Stimulated activated CD4-positive, alpha-beta T cell treated with anti-CD3 and anti-CD28 coated beads, Interleukin-4, amount 100 ng/mL, for 24 hours (primary cell): Measurements from ENCODE around the gene EMC9.
A peak's percentile ranks its signal among the peaks of the same experiment; 100 is the strongest.

ENCODE experiments used
- DNase-seq: peaks from one replicate; pipeline ENCODE4 v3.0.0-alpha.2; 2020

Gene EMC9, protein sequence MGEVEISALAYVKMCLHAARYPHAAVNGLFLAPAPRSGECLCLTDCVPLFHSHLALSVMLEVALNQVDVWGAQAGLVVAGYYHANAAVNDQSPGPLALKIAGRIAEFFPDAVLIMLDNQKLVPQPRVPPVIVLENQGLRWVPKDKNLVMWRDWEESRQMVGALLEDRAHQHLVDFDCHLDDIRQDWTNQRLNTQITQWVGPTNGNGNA

DNA sequence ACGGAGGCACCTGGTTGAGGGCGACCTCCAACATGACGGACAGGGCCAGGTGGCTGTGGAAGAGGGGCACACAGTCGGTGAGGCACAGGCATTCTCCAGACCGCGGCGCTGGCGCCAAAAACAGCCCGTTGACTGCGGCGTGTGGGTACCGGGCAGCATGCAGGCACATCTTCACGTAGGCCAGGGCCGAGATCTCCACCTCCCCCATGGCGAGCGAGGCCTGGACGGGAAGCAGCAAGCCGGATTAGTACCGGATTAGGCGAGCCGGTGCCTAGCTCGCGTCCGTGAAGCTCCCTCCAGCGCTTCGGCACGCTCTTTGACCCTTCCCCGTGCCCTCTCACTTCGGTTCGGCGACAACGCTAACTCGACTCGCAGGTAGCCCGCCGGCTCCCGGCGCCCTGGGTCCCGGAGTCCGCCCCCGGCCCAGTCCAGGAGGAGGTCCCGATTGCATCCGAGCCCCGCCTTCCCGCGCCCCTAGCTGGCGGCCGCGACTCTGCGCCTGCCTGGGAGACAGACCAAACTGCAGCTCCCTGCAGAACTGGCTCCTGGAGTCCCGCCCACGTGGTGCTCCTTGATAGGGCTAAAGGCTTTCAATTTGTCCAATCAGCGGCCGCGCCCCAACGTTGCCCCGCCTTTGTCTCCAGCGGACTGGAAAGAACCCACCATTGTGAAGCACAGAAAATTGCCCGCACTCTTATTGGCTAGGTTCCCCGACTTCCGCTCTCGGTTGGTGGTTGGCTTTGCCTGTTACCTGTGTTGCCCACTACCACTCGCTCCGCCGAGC lies at the start of gene EMC9:
Gene EMC9, minus strand, starts transcription at position 495 of the 784 bp plus-strand sequence. Its CDS starts 287 bp downstream, at position 208.
- DNase-seq, result peak; percentile 100

DNA sequence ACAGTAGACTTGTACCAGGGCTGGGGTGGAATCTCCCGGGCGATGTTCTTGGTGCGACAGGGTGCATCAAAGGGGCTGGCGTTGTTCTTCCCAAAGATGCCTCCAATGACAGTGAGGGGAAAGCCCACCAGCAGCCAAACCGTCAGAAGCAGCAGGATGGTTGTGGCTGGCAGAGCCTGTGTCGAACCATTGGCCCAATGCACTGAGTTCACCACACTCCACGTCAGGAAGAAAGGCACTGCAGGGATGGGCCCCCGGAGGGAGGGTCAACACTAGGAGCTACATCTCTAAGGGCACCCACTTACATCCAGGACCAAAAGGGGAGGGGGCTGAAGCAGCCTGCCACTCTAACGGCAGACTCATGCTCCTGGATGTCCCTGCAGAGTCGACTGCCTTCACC lies 49.0 kb upstream of the EMC9 start:
- DNase-seq, result no peak

DNA sequence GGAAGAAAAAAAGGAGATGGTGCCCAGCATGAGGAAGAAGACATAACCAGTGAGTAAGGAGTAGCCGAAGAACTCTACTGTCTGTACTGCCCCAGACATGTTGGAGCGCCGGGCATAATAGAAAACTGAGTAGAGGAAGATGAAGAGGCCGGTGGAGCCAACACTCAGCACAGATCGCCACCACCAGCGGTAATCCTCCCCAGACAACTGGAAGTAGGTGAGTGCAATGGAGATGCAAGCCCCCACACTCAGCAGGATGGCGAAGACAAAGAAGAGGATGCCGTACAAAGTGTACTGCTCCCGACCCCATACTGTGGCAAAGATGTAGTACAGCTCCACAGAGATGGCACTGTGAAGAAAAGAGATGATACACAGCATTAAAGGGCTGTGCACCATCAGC lies 48.1 kb upstream of the EMC9 start:
- no peak for DNase-seq

DNA sequence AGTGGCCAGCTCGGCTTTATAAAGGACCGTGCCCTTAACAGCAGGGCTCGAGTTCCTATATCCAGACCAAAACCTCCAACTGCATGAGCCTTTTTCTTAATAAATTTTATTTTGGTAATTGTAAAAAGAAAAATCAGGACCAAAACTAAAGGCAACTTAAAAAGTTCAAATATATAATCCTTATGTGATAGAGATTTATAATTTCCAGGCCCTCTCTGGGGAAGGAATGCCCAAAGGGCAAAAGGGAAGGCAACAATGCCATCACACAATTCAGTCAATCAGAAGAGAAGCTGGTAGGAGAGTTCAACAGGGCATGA lies 47.6 kb upstream of the EMC9 start:
- DNase-seq, result no peak

DNA sequence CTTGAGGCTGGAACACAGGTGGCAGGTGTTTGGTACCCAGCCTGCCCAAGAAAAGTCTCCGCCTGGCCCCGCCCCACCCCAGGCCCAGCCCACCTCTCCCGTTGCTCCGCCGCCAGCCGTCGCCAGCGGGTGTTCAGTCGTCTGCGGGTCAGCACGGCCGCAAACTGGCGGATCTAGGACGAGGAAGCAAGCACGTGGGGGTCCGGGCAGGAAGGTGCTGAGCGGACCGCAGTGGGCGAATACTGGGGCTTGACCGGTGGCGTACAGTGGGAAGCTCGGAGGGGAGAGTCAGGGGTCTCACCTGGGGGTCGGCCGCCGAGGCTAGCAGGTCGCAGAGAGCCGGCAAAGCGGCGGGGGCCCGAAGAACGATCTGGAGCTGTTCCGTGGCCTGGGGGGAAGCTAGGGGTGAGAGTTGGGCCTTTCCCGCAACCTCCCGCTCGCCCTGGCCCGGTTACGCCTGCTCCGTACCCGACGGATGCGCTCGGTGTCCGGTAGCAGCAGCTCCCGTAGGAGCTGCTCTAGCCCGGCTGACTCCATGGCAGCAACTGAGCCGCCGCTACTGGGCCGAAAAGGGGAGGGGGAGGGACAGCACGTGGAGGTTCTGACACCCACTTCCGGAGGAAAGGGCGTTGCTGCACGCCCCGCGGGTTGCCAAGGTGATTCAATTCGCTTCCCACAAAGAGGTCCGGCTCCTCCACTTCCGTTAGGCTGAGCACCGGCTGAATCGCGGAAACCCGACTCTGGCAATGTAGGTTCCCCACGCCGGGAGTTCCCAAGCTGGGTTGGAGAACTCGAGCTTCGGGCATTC lies 47.1 kb upstream of the EMC9 start, which contains the start of gene IPO4:
Gene IPO4, minus strand, starts transcription at position 566 of the 808 bp plus-strand sequence. Its CDS starts 29 bp downstream, at position 537.
- DNase-seq, result peak; percentile 97

DNA sequence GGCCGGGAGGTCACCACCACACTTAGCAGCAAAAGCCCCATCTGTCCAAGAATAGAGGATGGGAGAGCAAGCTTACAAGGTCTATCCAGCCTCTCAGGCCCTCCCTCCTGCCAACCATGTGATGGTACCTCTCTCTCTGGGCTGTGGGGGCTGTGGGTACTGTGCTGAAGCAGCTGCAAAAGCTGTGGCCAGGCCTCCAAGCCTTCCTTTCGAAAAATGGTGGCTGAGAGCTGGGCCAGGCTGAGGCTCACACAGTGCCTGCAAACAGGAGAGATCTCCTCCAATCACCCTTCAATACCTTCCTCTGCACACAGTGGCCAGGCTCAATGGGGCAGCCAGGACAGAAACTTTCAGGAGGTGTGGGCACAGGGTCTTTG lies 46.1 kb upstream of the EMC9 start:
- no peak for DNase-seq

DNA sequence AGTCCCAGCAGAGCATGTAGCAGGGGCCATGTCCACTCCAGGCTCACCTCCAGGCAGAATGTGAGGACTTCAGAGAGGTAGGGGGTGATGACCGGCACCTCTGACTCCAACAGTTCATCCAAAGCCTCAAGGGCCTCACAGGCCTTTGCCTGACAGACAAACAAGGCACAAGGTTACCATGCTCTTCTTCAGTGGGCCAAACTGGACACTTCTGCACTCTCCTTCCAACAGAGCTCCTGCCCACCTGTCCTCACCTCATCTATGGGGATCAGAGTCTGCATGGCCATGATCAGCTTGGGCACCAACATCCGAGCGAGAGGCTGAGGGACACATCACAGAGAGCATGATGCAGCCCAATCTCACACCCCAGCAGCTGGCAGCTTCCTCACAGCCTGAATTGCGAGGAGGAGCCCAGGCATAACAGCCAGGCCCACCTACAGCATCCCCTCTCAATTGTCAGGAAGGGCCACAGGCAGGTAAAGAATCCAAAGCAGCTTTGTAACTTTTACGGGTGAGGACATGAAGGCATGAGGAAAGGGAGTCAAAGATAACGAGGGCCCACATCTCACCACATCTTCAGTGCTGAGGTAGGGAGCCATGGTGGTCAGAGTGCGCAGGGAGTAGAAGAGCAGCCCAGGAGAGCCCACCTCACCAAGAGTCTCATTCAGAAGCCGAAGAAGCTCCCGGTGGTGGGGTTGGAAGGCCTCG lies 45.6 kb upstream of the EMC9 start:
- DNase-seq, result no peak

DNA sequence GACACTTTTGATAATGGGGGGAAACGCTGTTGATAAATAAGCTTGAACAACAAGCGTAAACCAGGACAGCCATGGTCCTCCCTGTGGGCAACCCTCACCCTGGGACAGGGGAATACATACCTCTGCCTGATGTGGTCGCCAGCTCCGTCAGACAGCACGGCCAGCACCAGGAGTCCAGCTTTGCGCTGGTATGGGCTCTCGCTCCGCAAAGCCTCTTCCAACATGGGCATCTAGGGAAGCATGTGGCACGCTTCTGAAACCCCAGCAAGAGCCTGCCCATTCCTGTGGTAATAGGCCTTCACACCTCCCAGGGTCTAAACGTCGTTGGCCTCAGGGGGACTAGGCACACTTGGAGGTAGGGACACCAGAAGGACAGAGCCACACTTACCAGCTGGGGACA lies 44.4 kb upstream of the EMC9 start:
- no peak for DNase-seq

DNA sequence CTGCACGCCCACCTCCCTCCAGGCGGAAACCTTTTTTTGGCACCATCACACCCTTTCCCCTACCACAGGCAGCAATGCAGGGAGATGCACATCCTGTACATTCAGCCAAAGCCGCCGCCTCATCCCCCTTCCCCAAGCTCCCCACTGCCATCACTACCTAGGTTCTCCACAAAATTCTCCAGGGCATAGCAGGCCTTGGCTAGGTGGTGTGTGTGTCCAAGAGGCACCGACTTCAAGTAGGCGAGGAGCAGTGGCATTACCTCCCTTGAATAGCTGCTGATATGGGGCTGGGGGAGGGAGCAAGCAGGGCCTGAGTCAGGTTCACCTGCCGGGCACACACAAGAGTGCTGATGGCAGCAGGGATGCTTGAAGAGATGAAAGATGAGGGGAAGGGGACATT lies 43.6 kb upstream of the EMC9 start:
- no peak for DNase-seq

DNA sequence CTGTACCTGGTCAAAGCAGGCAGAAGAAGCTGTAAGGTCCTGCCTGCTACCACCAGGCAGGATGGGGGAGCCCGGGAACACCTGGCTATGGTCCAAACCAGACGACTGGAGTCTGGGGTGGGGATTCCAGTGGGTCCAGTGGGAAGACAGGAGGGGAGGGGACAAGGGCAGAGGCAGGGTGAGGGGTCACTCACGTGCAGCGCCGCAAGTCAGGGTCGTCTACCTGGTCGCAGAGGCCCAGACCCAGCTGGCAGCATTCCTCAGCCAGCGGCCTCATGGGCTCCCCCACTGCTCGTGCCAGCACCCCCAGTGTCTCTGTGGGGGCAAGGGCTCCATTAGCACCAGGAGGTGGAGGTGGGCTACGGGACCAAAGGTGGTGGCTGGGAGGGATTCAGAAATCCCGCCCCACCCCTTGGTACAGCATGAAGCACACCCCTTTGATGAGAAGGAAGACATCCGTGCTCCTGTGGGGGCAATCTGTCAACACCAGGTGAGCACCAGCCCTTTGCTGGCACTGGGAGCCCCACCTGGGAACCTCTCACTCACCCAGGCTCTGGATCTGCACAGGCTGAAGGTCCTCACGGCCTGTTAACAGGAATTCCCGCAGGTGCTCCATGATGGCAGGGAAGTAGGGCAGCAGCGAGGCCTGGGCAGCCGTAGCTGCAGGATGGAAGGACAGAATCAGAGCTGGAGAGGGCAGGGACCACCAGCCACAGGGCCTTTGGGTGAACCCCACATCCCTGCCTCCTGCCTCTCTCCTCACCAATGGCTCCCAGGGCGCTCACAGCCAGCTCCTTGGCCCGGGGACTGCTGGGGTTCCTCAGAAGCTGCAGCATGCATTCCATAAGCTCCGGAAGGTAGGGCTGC lies 42.9 kb upstream of the EMC9 start:
- no peak for DNase-seq

DNA sequence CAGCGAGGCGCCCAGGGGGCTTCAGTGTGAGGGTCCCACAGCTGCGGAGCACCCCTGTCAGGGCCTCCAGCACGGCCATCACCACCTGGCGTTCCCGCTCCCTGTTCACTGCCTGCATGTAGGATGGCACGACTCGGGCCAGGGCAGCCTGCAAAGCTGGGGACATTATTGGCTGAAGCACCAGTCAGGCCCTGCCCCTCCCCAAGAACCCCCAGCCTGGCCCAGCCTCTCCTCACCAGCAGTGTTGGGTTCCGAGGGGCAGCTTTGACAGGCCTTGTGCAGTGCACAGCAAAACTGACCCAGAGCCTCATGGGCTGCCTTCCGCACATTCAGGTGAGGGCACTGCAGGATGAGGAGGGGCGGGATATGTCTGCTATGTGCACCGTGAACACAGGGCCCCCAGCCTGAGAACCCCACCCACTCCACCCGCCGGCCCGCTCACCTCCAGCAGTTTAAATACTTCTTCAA lies 41.7 kb upstream of the EMC9 start:
- DNase-seq, result no peak

DNA sequence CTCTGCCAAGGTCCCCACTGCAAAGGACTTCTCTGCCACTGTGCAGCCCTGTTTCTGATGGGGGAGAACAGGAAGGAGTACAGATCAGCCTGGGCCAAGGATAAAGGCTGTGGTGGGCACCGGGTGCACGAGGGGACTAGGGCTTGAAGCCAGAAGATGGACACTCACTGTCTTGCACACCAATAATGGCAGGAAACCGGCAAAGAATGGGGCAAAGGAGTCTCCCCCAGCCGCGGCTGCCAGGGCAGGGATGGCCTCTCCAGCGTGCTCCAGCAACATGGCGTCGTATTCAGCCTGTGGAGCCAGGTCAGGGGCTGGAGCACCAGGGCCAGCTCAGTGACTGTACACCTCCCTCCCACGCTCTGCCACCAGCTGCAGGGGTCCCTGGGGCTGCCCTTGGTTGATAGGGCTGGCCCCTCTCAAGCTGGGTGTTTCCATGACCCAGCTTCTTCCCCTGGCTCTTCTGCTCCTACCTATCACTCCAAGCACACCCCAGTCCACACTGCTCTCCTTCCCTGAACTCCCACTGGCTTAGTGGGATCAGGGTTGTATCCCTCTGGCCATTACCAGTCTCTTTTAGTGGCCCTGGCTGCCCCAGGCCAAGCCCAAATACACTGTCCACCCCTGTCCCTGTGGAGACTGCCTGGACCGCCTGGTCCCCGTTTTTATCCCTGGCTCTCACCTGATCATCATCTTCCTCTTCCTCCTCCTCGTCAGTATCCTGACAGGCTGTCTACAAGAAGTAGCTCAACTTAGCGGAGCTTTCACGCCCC lies 40.9 kb upstream of the EMC9 start:
- DNase-seq, result no peak

DNA sequence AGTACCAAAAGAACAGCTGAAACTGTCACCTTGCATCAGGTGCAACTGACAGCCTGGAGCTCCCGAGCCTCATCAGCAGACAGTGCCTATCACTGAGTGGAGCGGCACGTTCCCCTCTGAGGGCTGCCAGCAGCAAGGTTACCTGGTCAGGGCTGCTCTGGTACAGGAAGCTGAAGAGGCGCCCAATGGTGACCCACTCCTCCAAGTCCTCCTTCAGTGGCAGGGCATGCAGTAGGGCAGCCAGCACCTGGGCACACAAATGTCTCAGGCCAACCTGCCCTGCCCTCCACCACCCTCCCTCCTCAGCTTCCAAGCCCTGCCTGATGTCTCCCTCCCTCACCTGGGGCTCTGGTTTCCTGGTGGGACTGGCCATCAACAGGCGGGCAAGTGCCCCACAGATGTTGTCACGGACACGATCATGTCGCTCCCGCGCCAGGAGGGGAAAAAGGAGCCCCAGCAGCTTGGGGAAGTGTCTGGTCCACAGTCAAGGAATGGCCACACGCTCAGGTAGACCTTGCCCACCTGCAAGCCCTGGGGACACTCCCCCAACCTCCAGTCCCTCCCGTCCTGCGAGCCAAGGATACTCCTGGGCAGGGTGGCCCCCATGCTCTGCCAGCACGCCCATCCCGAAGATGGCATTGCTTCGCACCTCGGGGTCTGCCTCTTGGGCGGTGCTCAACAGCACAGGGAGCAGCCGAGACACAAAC lies 40.1 kb upstream of the EMC9 start:
- no peak for DNase-seq

DNA sequence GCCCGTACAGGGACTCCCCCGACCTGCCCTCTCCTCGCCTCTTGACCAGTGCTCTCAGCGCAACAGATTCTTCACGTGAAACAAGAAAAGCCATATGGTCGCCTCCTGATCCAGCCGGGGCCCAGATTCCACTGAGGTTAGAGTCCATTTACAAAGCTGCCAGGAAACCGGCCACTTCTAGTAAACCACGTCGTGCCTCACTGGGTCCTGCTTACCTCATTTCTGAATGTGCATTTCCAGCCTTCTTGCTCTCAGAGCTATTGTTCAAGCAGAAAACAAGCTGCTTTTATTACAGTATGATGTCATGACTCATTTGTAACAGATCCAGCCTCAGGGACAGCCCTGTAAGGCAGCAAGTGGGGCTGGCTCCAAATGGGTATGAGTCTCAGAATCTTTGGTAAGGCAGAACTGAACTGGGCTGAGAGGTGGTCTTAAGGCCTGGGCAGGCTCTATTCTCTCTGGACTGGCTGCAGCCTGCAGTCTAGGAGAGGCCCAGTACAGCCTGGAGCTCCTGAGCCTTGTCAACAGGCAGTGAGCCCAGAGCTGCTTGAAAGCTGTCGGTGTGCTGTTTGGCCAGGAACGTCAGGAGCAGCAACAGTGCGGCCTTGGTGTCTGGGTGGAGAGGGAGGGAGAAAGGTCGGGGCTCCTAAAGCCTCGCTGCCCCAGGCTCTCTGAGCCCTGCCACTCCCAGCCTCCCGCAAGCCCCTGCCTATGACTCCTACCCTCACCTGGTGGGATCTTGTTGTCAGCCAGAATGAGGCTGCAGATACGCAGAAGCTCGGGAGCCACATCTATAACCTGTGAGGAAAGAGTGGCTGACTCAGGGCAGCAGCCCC lies 38.8 kb upstream of the EMC9 start:
- no peak for DNase-seq

DNA sequence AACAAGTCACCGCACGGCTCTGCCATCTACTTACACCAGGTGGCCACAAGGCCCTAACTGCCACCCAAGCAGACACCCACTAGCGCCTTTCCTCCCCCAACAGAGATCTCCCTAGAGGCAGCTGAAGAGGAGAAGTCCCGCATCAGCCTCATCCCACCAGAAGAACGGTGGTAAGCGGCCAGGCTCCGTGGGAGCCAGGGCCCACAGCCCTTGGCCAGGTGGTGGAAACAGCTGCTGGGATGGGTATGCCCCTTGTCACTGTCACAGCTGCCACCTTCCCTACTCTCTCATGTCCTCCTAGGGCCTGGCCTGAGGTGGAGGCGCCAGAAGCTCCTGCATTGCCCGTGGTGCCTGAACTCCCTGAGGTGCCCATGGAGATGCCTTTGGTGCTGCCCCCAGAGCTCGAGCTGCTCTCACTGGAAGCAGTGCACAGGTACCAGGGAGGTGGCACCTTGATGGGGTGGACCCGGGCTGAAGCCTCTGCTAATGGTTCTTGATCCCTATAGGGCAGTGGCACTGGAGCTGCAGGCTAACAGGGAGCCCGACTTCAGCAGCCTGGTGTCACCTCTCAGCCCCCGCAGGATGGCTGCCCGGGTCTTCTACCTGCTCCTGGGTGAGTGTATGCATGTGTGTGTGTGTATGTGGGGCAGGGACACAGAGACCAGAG lies 38.0 kb upstream of the EMC9 start:
- no peak for DNase-seq

DNA sequence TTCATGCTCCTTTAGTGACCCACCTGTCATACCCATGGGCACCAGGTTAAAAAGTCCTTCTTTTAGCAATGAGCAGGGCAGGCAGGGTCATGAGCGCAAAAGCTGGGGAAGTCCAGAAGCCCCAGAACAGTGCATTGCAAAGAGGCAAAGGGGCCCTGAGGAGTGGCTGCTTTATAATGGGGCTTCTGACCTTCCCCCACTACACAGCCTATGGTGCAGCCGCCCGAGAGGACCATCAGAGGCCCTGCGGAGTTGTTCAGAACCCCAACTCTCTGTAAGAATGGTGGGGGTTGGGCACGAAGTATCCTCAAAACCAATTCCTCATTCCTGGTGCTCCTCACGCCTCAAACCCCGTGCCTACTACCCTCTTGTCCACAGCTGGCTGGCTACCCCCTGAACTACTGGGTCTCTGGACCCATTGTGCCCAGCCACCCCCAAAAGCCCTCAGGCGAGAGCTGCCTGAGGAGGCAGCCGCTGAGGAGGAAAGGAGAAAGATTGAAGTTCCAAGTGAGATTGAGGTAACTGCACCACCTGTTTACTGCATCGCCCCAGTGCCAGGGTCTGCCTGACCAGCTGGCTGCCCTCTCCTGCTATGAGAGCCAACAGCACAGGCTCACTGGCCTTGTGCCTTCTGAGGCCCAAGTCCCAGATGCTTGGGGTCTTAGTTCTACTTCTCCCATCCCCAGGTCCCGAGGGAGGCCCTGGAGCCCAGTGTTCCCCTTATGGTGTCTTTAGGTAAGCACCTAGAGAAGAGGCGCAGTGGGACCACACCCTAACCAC lies 37.2 kb upstream of the EMC9 start:
- no peak for DNase-seq

DNA sequence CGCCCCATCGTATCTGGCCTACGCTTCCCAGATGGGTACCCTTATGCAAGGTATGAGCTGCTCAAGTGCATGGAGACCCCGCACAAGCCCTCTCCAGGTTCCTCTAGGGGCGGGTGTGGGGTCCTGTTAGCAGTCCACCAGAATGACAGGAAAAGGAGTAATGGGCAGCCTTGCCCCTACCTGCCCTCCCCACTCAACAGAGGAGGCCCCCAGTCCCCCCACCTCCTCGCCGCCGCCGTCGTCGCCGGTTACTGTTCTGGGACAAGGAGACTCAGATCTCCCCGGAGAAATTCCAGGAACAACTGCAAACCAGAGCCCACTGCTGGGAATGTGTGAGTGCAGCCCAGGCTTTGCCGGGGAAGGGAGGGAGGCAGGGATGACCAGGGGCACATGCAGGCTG lies 36.5 kb upstream of the EMC9 start:
- no peak for DNase-seq
